Liver (tissue), 9 donors: ENCODE measurements around the gene ALDH1A2. TPM values are rescaled to one million over a fixed set of nuclear protein-coding genes. Genes with fewer than 3 reads are reported as not detected.
"Not testable (repeated sequence)": the region's sequence is repeated elsewhere in the genome, so short reads cannot be mapped to it uniquely, and the experiment has no call there.

ENCODE experiments used
- DNase-seq: peaks from one replicate; pipeline ENCODE4 v3.0.0-alpha.2; 2017; ENCODE audit warnings: low spot score
- H3K27ac ChIP-seq, 2 donors: one replicate each; pipeline ENCODE4 v1.7.0; 2013; ENCODE audit warnings: inconsistent platforms in 2 of 2, low read length in 2 of 2, control low read depth in 1 of 2, low read depth in 1 of 2, mild to moderate bottlenecking in 1 of 2
- H3K27me3 ChIP-seq, 4 donors: one replicate each; pipeline versions ENCODE4 v1.6.1 to v1.7.0; 2013; ENCODE audit warnings: low read length in 3 of 4, inconsistent platforms in 1 of 4, mild to moderate bottlenecking in 1 of 4, moderate library complexity in 1 of 4; ENCODE audit not compliant: control insufficient read depth in 4 of 4, insufficient read depth in 4 of 4
- H3K36me3 ChIP-seq, 4 donors: one replicate each; pipeline versions ENCODE4 v1.6.1 to v1.7.0; 2013; ENCODE audit warnings: low read length in 3 of 4, mild to moderate bottlenecking in 3 of 4, low read depth in 1 of 4, moderate library complexity in 1 of 4; ENCODE audit not compliant: control insufficient read depth in 4 of 4, insufficient read depth in 3 of 4
- H3K4me1 ChIP-seq, 4 donors: one replicate each; pipeline versions ENCODE4 v1.6.1 to v1.7.0; 2013; ENCODE audit warnings: low read length in 3 of 4, mild to moderate bottlenecking in 3 of 4, moderate library complexity in 1 of 4; ENCODE audit not compliant: control insufficient read depth in 4 of 4, insufficient read depth in 4 of 4
- H3K4me3 ChIP-seq, 3 donors: one replicate each; pipeline versions ENCODE4 v1.6.1 to v1.7.0; 2013; ENCODE audit warnings: low read length in 3 of 3, control low read depth in 1 of 3, low read depth in 1 of 3, mild to moderate bottlenecking in 1 of 3
- H3K9ac ChIP-seq, 2 donors: one replicate each; pipeline ENCODE4 v1.7.0; 2013; ENCODE audit warnings: low read length in 2 of 2, mild to moderate bottlenecking in 2 of 2, moderate library complexity in 2 of 2, control low read depth in 1 of 2, low read depth in 1 of 2
- H3K9me3 ChIP-seq, 4 donors: one replicate each; pipeline versions ENCODE4 v1.6.1 to v1.7.0; 2013; ENCODE audit warnings: low read length in 3 of 4; ENCODE audit not compliant: control insufficient read depth in 4 of 4
- EGR1 ChIP-seq, 2 donors: IDR thresholded peaks; 2 replicates each; pipeline ENCODE4 v1.6.1; 2016 to 2018; ENCODE audit warnings: antibody characterized with exemption in 2 of 2, low read depth in 2 of 2
- FOXA1 ChIP-seq: IDR thresholded peaks from 2 replicates; pipeline ENCODE4 v1.6.1; 2016; ENCODE audit warnings: antibody characterized with exemption
- GABPA ChIP-seq, 2 donors: IDR thresholded peaks in 1 of 2; conservative IDR thresholded peaks in 1 of 2; 2 replicates each; pipeline ENCODE4 v1.6.1; 2016; ENCODE audit warnings: antibody characterized with exemption in 2 of 2, mild to moderate bottlenecking in 1 of 2, moderate library complexity in 1 of 2
- HNF4A ChIP-seq, 2 donors: conservative IDR thresholded peaks; 2 replicates each; pipeline ENCODE4 v1.6.1; 2016; ENCODE audit warnings: antibody characterized with exemption in 2 of 2, mild to moderate bottlenecking in 2 of 2
- NR2F2 ChIP-seq: IDR thresholded peaks from 2 replicates; pipeline ENCODE4 v1.6.1; 2016; ENCODE audit warnings: antibody characterized with exemption
- RAD21 ChIP-seq, 2 donors: IDR thresholded peaks; 2 replicates each; pipeline ENCODE4 v1.6.1; 2016; ENCODE audit warnings: antibody characterized with exemption in 2 of 2, mild to moderate bottlenecking in 2 of 2
- RXRA ChIP-seq, 2 donors: IDR thresholded peaks; 2 replicates each; pipeline ENCODE4 v1.6.1; 2017 to 2018; ENCODE audit warnings: antibody characterized with exemption in 2 of 2, mild to moderate bottlenecking in 1 of 2
- SP1 ChIP-seq: IDR thresholded peaks from 2 replicates; pipeline ENCODE4 v1.6.1; 2018; ENCODE audit warnings: antibody characterized with exemption, mild to moderate bottlenecking
- TAF1 ChIP-seq: conservative IDR thresholded peaks from 2 replicates; pipeline ENCODE4 v1.6.1; 2016; ENCODE audit warnings: antibody characterized with exemption, mild to moderate bottlenecking
- WGBS: extraction: QIAGEN DNeasy Blood & Tissue Kit; methylation state at CpG from one replicate; pipeline ENCODE4 v1.1.7; 2013; 5-methylcytosine and 5-hydroxymethylcytosine counted together
- polyA plus RNA-seq, 2 donors: library from polyadenylated mRNA; stranded (reverse) in 1 of 2; unstranded in 1 of 2; fragments of 200-250 nt in 1 of 2; fragments of >200 nt in 1 of 2; fragmentation: Nextera tagmentation in 1 of 2; extraction: Ambion mirVana in 1 of 2; gene quantifications; one replicate each; pipeline versions ENCODE4 v1.2.1 to v1.2.3, GENCODE V29; 2013 to 2015
- total RNA-seq, 2 donors: library from RNA; depleted of rRNA; stranded (reverse); fragments of >200 nt; gene quantifications; one replicate each; pipeline ENCODE4 v1.2.3, GENCODE V29; 2014
- TF ChIP-seq, protein P1 (sequence below): IDR thresholded peaks from 2 replicates; pipeline ENCODE4 v1.6.1; 2016; ENCODE audit warnings: antibody characterized with exemption
- TF ChIP-seq, protein P2 (sequence below): IDR thresholded peaks from 2 replicates; pipeline ENCODE4 v1.6.1; 2016; ENCODE audit warnings: antibody characterized with exemption, mild to moderate bottlenecking
- TF ChIP-seq, protein P3 (sequence below): IDR thresholded peaks from 2 replicates; pipeline ENCODE4 v1.6.1; 2016; ENCODE audit warnings: antibody characterized with exemption
- TF ChIP-seq, protein P4 (sequence below): fragments of 150-350 bp; IDR thresholded peaks from 2 replicates; pipeline ENCODE4 v1.5.1; 2017; ENCODE audit warnings: improper control_type of control experiment, low read depth, low read length; ENCODE audit not compliant: missing input control
- TF ChIP-seq, protein P5 (sequence below): IDR thresholded peaks from 2 replicates; pipeline ENCODE4 v1.6.1; 2016; ENCODE audit warnings: antibody characterized with exemption
- donor health status: healthy.
- donor health status: healthy.
- donor health status: healthy.
- donor health status: healthy.
- donor health status: healthy.

ALDH1A2 gene
- total and polyA plus RNA-seq, 4 donors, result 1.2 to 22.7 (median 14.0) TPM

DNA sequence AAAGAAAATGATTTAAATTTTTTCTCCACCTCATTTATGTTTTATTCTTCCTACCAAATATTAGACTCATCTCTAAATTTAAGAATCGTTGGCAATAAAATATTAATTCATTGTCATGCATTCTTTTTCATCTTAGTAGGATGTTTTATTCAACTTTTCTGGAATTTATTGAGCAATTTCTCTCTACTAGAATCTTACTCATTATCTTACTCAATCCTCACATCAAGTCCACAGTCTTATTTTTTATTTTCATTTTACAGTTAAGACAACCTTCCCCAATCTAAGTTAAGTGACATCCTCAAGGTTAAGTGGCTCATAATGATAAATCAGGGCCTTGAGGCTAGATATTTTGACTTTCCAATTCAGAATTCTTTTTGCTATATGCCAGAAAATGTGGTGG lies 15.9 kb upstream of the ALDH1A2 start:
- H3K36me3 ChIP-seq, result no peaks in the 10 kb centered on the region
- no peaks in the 10 kb centered on the region for H3K27me3 ChIP-seq
- 95% methylated on average over 1 of the region's 1 CpG for WGBS
- no peak overlapping the region for H3K4me3 ChIP-seq
- H3K9me3 ChIP-seq, result no peaks in the 10 kb centered on the region
- TF ChIP-seq RXRA (IDR thresholded peaks at IDR 0.05) (no peak), NR2F2 (no peak), TAF1 (no peak), GABPA (IDR thresholded peaks at IDR 0.05 in 1 of 2, conservative IDR thresholded peaks at IDR 0.05 in 1 of 2) (no peak), HNF4A (conservative IDR thresholded peaks at IDR 0.05) (no peak)
- TF ChIP-seq, protein P1, sequence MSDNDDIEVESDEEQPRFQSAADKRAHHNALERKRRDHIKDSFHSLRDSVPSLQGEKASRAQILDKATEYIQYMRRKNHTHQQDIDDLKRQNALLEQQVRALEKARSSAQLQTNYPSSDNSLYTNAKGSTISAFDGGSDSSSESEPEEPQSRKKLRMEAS, result no peak
- TF ChIP-seq, protein P2, sequence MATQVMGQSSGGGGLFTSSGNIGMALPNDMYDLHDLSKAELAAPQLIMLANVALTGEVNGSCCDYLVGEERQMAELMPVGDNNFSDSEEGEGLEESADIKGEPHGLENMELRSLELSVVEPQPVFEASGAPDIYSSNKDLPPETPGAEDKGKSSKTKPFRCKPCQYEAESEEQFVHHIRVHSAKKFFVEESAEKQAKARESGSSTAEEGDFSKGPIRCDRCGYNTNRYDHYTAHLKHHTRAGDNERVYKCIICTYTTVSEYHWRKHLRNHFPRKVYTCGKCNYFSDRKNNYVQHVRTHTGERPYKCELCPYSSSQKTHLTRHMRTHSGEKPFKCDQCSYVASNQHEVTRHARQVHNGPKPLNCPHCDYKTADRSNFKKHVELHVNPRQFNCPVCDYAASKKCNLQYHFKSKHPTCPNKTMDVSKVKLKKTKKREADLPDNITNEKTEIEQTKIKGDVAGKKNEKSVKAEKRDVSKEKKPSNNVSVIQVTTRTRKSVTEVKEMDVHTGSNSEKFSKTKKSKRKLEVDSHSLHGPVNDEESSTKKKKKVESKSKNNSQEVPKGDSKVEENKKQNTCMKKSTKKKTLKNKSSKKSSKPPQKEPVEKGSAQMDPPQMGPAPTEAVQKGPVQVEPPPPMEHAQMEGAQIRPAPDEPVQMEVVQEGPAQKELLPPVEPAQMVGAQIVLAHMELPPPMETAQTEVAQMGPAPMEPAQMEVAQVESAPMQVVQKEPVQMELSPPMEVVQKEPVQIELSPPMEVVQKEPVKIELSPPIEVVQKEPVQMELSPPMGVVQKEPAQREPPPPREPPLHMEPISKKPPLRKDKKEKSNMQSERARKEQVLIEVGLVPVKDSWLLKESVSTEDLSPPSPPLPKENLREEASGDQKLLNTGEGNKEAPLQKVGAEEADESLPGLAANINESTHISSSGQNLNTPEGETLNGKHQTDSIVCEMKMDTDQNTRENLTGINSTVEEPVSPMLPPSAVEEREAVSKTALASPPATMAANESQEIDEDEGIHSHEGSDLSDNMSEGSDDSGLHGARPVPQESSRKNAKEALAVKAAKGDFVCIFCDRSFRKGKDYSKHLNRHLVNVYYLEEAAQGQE, result no peak
- H3K27ac ChIP-seq, result no peak overlapping the region
- no peak overlapping the region for H3K9ac ChIP-seq
- DNase-seq, result no peak
- H3K4me1 ChIP-seq, result peaks cover 0 to 5% (median 5%) of the 10 kb centered on the region in 4 donors

DNA sequence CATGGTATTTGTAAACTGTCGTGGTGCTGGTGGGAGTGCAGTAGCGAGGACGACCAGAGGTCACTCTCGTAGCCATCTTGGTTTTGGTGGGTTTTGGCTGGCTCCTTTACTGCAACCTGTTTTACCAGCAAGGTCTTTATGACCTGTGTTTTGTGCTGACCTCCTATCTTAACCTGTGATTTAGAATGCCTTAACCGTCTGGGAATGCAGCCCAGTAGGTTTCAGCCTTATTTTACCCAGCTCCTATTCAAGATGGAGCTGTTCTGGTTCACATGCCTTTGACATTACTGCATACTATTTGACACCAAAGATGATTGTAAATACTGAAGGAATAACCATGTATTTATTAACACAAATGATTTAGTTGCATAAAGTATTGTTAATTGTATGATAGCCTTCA lies 15.4 kb upstream of the ALDH1A2 start:
- DNase-seq, H3K4me3 ChIP-seq, H3K9ac ChIP-seq, H3K27ac ChIP-seq, H3K27me3 ChIP-seq, H3K9me3 ChIP-seq, H3K36me3 ChIP-seq, H3K4me1 ChIP-seq: not testable (repeated sequence)
- 97% methylated on average over 5 of the region's 5 CpGs for WGBS

DNA sequence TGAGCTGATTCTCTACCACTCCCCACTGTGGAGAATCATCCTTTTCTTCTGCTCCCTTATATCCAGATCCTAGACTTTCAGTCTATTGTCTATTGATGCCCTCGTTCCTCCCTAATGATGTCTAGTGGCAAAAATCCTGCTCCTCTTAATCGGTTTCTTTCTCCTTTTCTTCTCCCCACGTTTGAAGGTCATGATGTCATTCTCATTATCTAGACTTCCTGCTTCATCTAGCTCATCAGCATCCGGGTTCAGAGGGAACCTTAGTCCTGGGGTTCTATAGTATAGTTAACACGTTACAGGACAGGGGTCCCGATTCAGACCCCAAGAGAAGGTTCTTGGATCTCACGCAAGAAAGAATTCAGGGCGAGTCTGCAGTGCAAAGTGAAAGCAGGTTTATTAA lies 14.9 kb upstream of the ALDH1A2 start:
- Histone ChIP-seq H3K4me1 (peaks cover 0 to 5% (median 5%) of the 10 kb centered on the region in 4 donors), H3K36me3 (no peaks in the 10 kb centered on the region), H3K27me3 (no peaks in the 10 kb centered on the region), H3K27ac (no peak overlapping the region), H3K9ac (no peak overlapping the region), H3K9me3 (no peaks in the 10 kb centered on the region), H3K4me3 (no peak overlapping the region)
- TF ChIP-seq, protein P3, sequence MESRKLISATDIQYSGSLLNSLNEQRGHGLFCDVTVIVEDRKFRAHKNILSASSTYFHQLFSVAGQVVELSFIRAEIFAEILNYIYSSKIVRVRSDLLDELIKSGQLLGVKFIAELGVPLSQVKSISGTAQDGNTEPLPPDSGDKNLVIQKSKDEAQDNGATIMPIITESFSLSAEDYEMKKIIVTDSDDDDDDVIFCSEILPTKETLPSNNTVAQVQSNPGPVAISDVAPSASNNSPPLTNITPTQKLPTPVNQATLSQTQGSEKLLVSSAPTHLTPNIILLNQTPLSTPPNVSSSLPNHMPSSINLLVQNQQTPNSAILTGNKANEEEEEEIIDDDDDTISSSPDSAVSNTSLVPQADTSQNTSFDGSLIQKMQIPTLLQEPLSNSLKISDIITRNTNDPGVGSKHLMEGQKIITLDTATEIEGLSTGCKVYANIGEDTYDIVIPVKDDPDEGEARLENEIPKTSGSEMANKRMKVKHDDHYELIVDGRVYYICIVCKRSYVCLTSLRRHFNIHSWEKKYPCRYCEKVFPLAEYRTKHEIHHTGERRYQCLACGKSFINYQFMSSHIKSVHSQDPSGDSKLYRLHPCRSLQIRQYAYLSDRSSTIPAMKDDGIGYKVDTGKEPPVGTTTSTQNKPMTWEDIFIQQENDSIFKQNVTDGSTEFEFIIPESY, result no peak
- TF ChIP-seq, protein P2, result no peak
- TF ChIP-seq FOXA1, result no peak
- no peak for TF ChIP-seq EGR1 (IDR thresholded peaks at IDR 0.05; ENCODE audit: low read depth in 2 of 2)
- TF ChIP-seq, protein P1, result no peak
- TF ChIP-seq, protein P4, sequence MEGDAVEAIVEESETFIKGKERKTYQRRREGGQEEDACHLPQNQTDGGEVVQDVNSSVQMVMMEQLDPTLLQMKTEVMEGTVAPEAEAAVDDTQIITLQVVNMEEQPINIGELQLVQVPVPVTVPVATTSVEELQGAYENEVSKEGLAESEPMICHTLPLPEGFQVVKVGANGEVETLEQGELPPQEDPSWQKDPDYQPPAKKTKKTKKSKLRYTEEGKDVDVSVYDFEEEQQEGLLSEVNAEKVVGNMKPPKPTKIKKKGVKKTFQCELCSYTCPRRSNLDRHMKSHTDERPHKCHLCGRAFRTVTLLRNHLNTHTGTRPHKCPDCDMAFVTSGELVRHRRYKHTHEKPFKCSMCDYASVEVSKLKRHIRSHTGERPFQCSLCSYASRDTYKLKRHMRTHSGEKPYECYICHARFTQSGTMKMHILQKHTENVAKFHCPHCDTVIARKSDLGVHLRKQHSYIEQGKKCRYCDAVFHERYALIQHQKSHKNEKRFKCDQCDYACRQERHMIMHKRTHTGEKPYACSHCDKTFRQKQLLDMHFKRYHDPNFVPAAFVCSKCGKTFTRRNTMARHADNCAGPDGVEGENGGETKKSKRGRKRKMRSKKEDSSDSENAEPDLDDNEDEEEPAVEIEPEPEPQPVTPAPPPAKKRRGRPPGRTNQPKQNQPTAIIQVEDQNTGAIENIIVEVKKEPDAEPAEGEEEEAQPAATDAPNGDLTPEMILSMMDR, result no peak
- no peak for TF ChIP-seq SP1
- no peak for TF ChIP-seq NR2F2
- TF ChIP-seq GABPA (IDR thresholded peaks at IDR 0.05 in 1 of 2, conservative IDR thresholded peaks at IDR 0.05 in 1 of 2), result no peak
- no peak for TF ChIP-seq TAF1
- no peak for TF ChIP-seq RAD21 (IDR thresholded peaks at IDR 0.05)
- TF ChIP-seq, protein P5, sequence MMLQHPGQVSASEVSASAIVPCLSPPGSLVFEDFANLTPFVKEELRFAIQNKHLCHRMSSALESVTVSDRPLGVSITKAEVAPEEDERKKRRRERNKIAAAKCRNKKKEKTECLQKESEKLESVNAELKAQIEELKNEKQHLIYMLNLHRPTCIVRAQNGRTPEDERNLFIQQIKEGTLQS, result no peak
- no peak for TF ChIP-seq RXRA (IDR thresholded peaks at IDR 0.05)
- WGBS, result 81% methylated on average over 8 of the region's 8 CpGs
- no peak for DNase-seq
